D721Med (cell line): ENCODE results near the gene SOX12.

Source experiments
- DNase-seq: peaks from one replicate; pipeline ENCODE4 v3.0.0; 2011; ENCODE audit warnings: low spot score; ENCODE audit not compliant: insufficient read length
- FAIRE-seq: peaks from 2 replicates; lab custom pipeline; 2011; peaks lifted over from hg19 to GRCh38; lab: Jason Lieb, UNC
- TF ChIP-seq, protein P1 (sequence below): IDR thresholded peaks from 2 replicates; pipeline ENCODE4 v1.5.1; 2012; ENCODE audit warnings: mild to moderate bottlenecking, control low read depth; ENCODE audit not compliant: insufficient read depth; ENCODE audit errors: missing control alignments

Gene SOX12

DNA sequence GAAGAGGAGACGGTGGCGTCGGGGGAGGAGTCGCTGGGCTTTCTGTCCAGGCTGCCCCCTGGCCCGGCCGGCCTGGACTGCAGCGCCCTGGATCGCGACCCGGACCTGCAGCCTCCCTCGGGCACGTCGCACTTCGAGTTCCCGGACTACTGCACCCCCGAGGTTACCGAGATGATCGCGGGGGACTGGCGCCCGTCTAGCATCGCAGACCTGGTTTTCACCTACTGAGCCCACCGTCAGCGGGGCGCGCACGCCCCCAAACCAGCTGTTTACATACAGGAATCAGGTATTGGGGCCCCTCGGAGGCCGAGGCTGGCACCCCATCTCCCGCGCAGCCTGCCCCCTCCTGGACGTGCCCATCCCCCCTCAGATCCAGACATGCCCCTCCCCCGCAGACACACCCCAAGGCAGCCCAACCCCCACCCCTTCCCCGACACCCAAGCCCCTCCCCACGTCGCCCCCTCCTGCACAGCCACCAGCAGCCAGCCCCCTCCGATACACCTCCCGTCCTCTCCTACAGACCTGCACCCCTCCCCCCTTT is 1.4 kb downstream of the SOX12 start:
- FAIRE-seq (no peak), DNase-seq (no peak)
- TF ChIP-seq, protein P1, sequence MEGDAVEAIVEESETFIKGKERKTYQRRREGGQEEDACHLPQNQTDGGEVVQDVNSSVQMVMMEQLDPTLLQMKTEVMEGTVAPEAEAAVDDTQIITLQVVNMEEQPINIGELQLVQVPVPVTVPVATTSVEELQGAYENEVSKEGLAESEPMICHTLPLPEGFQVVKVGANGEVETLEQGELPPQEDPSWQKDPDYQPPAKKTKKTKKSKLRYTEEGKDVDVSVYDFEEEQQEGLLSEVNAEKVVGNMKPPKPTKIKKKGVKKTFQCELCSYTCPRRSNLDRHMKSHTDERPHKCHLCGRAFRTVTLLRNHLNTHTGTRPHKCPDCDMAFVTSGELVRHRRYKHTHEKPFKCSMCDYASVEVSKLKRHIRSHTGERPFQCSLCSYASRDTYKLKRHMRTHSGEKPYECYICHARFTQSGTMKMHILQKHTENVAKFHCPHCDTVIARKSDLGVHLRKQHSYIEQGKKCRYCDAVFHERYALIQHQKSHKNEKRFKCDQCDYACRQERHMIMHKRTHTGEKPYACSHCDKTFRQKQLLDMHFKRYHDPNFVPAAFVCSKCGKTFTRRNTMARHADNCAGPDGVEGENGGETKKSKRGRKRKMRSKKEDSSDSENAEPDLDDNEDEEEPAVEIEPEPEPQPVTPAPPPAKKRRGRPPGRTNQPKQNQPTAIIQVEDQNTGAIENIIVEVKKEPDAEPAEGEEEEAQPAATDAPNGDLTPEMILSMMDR: no peak

DNA sequence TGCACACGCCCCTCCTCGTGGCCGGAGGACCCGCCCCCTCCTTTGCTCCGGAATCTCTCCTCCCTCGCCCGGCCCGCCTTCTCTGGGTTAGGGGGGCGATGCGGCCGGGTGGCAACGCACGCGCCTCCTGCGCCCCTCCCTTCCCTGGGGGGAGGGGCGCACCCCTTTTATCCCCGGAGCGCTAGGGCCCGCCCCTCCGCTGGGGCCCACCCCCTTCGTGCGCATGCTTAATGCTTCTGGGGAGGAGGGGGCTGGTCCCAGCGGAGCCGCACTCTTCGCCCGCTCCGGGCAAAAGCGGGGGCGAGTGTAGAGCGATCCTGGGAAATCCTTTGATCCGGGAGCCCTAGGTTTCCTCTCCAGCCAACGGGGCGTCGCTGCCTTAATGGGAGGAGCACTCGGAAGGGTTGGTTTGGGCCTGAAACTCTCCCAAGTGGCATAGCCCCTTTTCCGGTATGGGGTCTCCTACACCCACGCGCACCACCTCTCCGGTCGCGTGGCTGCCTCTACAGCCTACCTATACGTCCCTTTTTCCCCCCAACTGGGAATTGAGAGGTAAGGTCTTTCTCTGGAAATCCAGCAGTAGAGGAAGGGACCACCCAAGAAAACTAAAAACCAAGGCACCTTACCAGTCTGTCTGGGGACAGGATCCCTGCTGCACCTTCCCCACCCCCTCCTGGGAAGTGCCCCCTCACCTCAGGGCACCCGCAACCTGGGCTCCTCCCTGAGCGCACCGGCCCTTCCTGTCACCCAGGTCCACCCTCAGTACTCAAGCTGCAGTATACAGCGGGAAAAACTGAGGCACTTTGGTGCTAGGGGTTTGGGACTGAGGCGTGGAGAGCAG is 2.1 kb downstream of the SOX12 start:
- DNase-seq (no peak), FAIRE-seq (no peak)
- TF ChIP-seq, protein P1: no peak

DNA sequence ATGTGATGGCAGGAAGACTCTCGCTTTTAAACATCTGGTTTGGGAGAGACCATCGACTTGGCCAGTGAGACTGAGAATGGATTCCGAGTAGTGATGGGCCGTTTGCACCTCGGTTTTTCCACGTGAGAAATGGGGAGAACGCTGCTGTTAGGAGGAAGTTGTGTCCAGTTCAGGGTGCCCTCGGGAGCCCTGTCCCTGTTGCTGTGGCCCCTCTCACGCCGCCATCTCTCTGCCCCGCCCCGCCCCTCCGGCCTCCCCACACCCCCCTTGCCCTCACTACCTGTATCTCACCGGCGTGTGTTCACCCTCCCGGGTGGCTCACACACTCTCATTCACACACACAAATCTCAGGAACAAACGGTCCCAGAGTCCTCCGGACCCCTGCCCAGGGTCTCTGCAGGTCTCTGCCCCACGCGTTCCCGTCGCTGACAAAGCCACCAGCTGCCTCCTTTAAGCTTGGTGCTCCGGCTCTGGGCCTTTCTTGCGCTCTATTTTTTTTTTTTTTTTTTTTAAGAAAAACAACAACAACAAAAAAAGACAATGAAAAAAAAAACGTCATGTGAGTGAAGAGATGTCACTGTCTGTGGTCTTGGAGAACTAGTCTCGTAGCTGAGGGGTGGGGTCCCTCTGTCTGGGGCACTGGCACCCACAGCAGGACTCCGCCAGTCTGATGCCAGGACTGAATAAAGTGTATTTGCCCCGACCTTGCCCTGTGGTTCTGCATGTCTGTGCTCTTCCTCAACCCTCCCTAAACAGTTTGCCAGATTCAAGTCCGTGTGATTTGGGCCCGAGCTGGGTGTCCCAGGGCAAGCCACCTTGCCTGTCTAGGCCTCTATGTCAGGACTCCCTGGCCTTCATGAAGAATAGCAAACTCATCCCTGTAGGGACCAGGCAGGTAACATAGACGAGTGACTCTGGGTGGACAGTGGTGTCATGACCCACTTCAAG is 2.9 kb downstream of the SOX12 start:
- DNase-seq: no peak
- FAIRE-seq: no peak
- TF ChIP-seq, protein P1: no peak

DNA sequence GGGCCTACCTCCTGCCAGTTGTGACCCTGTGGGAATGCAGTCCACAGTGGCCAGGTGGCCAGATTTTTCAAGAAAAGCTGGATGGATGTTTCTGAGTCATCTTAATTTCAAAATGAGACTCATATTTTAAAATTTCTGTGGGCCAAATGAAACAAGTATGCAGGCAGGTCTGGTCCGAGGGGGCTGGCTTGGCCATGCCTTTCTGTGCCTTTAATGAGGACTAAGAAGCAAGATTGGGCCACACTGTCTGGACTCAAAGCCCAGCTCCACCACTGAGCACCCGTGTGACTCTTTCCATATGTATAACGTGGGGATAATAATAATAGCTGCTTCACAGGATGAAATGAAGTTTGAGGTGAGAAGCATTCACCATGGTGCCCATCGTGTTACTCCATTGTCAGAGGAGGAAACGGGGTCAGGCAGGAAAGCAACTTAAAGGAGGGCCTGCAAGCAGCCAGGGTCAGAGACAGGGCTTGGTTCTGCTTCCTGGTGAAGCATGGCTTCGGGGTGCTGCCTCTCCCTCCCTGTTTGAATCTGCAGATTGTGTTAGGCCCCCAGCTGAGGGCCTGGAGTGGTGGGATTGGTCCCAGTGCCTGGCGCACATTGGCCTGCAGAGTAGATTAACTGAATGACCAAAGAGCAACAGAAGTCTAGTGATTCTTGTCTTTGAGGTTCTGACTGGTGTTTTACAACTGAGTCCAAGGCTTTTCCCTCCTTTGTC is 3.8 kb downstream of the SOX12 start:
- TF ChIP-seq, protein P1: no peak
- DNase-seq: no peak
- FAIRE-seq: no peak

DNA sequence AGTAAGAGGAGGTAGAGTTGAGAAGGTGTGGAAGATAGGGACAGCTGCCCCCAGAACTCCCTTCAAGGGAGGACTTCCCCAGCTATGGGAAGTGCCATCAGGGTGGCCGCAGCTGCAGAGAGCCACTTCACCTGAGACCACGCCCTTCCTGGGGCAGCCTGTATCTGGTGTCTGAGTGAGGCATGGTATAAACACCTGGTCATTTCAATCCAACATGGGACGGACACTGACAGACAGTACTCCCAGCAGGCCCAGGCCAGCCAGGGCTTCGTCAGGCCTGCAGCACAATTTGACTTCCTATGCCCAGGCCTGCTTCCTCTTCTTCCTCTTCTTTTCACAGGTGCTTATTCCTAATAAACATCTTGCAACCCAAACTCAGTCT is 4.5 kb downstream of the SOX12 start:
- DNase-seq (no peak), FAIRE-seq (no peak)
- TF ChIP-seq, protein P1: no peak

DNA sequence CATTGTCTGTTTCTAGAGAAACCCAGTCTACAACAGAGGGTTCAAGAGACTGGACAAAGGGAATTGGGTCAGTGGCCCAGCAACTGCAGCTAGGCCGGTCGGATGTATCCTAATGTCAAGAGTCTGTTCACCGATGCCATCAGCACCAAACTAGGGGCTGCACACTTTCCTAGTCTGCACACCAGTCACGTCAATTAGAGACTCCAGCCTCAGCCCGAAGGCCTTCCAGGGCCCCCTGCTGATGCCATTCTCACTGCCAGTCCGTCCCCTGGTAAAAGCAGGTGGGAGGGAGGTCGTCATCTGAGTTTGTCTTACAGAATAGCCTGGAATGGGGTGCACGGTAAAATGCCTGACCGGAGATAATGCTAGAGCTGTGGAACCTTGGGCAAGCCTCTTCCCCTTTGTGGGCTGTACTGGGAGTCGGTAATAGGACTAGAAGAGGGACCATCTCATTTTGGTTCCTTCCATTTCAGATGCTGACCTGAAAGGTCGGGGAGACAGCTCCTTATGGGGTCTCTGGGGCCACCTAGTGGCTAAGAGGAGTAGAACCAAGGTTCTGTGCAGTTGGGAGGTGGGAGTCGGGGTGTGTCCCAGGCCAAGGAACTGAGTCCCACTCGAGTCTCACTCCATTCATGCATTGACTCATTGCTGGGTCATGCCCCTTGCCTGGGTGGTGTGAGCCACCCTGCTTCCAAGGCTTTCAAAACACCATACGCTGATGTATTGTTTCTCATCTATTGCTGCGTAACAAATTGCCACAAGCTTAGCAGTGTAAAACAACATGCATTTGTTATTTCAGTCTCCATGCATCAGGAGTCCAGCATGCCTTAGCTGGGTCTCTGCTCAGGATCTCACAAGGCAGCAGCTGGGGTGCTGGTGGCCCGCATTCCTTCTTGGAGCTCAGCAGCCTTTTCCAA is 5.1 kb downstream of the SOX12 start:
- no peak for FAIRE-seq
- DNase-seq: no peak
- TF ChIP-seq, protein P1: peak; percentile 71
